Hepatocyte (in vitro differentiated cells): ENCODE measurements around the gene SLC35B3. TPM values are rescaled to one million over a fixed set of nuclear protein-coding genes. Genes with fewer than 3 reads are reported as not detected.
A peak's percentile ranks its signal among the peaks of the same experiment; 100 is the strongest.

Source experiments
- DNase-seq: peaks from one replicate; pipeline ENCODE4 v3.0.0-alpha.2; 2016; ENCODE audit warnings: low spot score
- H2AFZ ChIP-seq: fragments of 200-600 bp; sonication (generic); 2 replicates; pipeline ENCODE4 v1.6.0; 2016; ENCODE audit warnings: antibody characterized with exemption, mild to moderate bottlenecking
- H3K27ac ChIP-seq: fragments of 200-600 bp; sonication (generic); 2 replicates; pipeline ENCODE4 v1.5.1; 2016; ENCODE audit warnings: mild to moderate bottlenecking
- H3K27me3 ChIP-seq: fragments of 200-600 bp; sonication (generic); 2 replicates; pipeline ENCODE4 v1.6.1; 2016
- H3K36me3 ChIP-seq: fragments of 200-600 bp; sonication (generic); replicated peaks from 2 replicates; pipeline ENCODE4 v1.5.1; 2016; ENCODE audit warnings: low read depth; ENCODE audit not compliant: insufficient read depth
- H3K4me1 ChIP-seq: fragments of 200-600 bp; sonication (generic); 2 replicates; pipeline ENCODE4 v1.5.1; 2016; ENCODE audit warnings: mild to moderate bottlenecking, moderate library complexity; ENCODE audit not compliant: insufficient read depth
- H3K4me2 ChIP-seq: fragments of 200-600 bp; sonication (generic); 2 replicates; pipeline ENCODE4 v1.6.0; 2016
- H3K4me3 ChIP-seq: fragments of 200-600 bp; sonication (generic); 2 replicates; pipeline ENCODE4 v1.5.1; 2016; ENCODE audit warnings: mild to moderate bottlenecking
- H3K79me2 ChIP-seq: fragments of 200-600 bp; sonication (generic); 2 replicates; pipeline ENCODE4 v1.6.0; 2017; ENCODE audit warnings: mild to moderate bottlenecking
- H3K9me2 ChIP-seq: fragments of 200-600 bp; sonication (generic); replicated peaks from 2 replicates; pipeline ENCODE4 v1.6.0; 2017; ENCODE audit warnings: mild to moderate bottlenecking; ENCODE audit not compliant: insufficient read depth
- H3K9me3 ChIP-seq: fragments of 200-600 bp; sonication (generic); 2 replicates; pipeline ENCODE4 v1.5.1; 2016; ENCODE audit warnings: low read depth, mild to moderate bottlenecking
- H4K20me1 ChIP-seq: fragments of 200-600 bp; sonication (generic); 2 replicates; pipeline ENCODE4 v1.6.0; 2016; ENCODE audit warnings: mild to moderate bottlenecking; ENCODE audit not compliant: insufficient read depth, poor library complexity, severe bottlenecking
- CTCF ChIP-seq: fragments of 200-600 bp; sonication (generic); IDR thresholded peaks from 2 replicates; pipeline ENCODE4 v1.5.1; 2016; ENCODE audit warnings: antibody characterized with exemption, mild to moderate bottlenecking; ENCODE audit not compliant: poor library complexity
- EZH2 ChIP-seq: fragments of 200-600 bp; sonication (generic); IDR thresholded peaks from 2 replicates; pipeline ENCODE4 v1.6.1; 2016; ENCODE audit warnings: antibody characterized with exemption, mild to moderate bottlenecking, borderline replicate concordance
- EZH2phosphoT487 ChIP-seq: fragments of 200-600 bp; sonication (generic); IDR thresholded peaks from one replicate; pipeline ENCODE4 v1.6.1; 2018; ENCODE audit warnings: antibody characterized with exemption, mild to moderate bottlenecking, low read depth, moderate library complexity; ENCODE audit not compliant: unreplicated experiment, severe bottlenecking
- WGBS: methylation state at CpG from one replicate; pipeline ENCODE4 v1.1.6; 2016; ENCODE audit warnings: low lambda C conversion rate; ENCODE audit errors: missing lambda C conversion rate; 5-methylcytosine and 5-hydroxymethylcytosine counted together
- polyA plus RNA-seq: library from polyadenylated mRNA; unstranded; fragments of >200 nt; fragmentation: Nextera tagmentation; extraction: Ambion mirVana; gene quantifications from 2 replicates; pipeline ENCODE4 v1.2.1, GENCODE V29; 2016
- total RNA-seq: library from RNA; depleted of rRNA; stranded (reverse); fragments of >200 nt; gene quantifications from 2 replicates; pipeline ENCODE4 v1.2.3, GENCODE V29; 2014

The SLC35B3 gene
- total and polyA plus RNA-seq, 2 experiments from 2014 or later, result 31.5 TPM

GRCh38 chr6:8400663-8401062 is 34.7 kb downstream of the SLC35B3 start:
- no peaks in the 10 kb centered on the region for H3K9me2 ChIP-seq
- no peaks in the 10 kb centered on the region for H3K27me3 ChIP-seq
- H2AFZ ChIP-seq, result no peak overlapping the region
- DNase-seq, result no peak
- H3K4me1 ChIP-seq, result no peaks in the 10 kb centered on the region
- 63% methylated on average over 1 of the region's 1 CpG for WGBS
- H3K4me2 ChIP-seq, result no peak overlapping the region
- H3K36me3 ChIP-seq, result no peaks in the 10 kb centered on the region
- no peak overlapping the region for H3K4me3 ChIP-seq
- no peaks in the 10 kb centered on the region for H3K9me3 ChIP-seq
- no peaks in the 10 kb centered on the region for H3K79me2 ChIP-seq
- no peak for TF ChIP-seq CTCF
- no peak for TF ChIP-seq EZH2phosphoT487
- TF ChIP-seq EZH2, result no peak
- H3K27ac ChIP-seq, result no peak overlapping the region
- no peaks in the 10 kb centered on the region for H4K20me1 ChIP-seq

- no peak overlapping the region for H3K4me3 ChIP-seq
- H4K20me1 ChIP-seq, result no peaks in the 10 kb centered on the region
Observed at GRCh38 chr6:8392569-8392968, 42.8 kb downstream of the SLC35B3 start.

GRCh38 chr6:8391934-8392333 is 43.4 kb downstream of the SLC35B3 start:
- Histone ChIP-seq H3K27ac (peak overlapping the region; percentile 17), H2AFZ (no peak overlapping the region), H3K27me3 (no peaks in the 10 kb centered on the region), H3K4me1 (no peaks in the 10 kb centered on the region), H3K9me2 (no peaks in the 10 kb centered on the region), H3K79me2 (no peaks in the 10 kb centered on the region), H3K4me3 (no peak overlapping the region), H3K36me3 (no peaks in the 10 kb centered on the region), H4K20me1 (no peaks in the 10 kb centered on the region), H3K4me2 (no peak overlapping the region), H3K9me3 (no peaks in the 10 kb centered on the region)
- no peak for DNase-seq
- TF ChIP-seq EZH2 (no peak), EZH2phosphoT487 (no peak), CTCF (no peak)

More at GRCh38 chr6:8392569-8392968, 42.8 kb downstream of the SLC35B3 start:
- no peaks in the 10 kb centered on the region for H3K27me3 ChIP-seq
- TF ChIP-seq CTCF (no peak), EZH2phosphoT487 (no peak), EZH2 (no peak)
- 73% methylated on average over 2 of the region's 2 CpGs for WGBS
- H3K36me3 ChIP-seq, result no peaks in the 10 kb centered on the region
- no peak overlapping the region for H3K4me2 ChIP-seq
- H3K4me1 ChIP-seq, result no peaks in the 10 kb centered on the region
- H2AFZ ChIP-seq, result no peak overlapping the region
- H3K79me2 ChIP-seq, result no peaks in the 10 kb centered on the region
- peak; percentile 22 for DNase-seq
- H3K9me2 ChIP-seq, result no peaks in the 10 kb centered on the region
- H3K27ac ChIP-seq, result peak overlapping the region; percentile 25
- no peaks in the 10 kb centered on the region for H3K9me3 ChIP-seq
